Measurements from ENCODE around the gene AKAP13.

AKAP13 gene

DNA sequence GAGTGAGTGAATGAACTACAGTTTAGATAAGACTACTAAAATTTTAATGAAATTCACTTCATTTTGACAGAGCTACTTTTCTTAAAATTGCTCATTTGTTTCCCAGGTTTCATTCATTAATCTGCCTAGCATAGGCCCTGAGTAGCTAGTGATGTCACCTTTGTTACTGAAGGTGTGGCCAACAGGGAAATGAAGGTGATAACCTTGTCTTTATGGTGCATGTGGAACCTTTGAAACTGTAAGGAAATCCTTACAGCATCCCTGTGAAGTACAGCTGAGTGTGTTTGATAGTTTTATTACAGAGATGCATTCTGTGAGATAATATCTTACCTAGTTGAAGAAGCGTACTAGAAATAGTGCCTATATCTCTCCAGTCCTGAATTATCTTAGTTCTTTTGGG, 112.9 kb downstream of the AKAP13 start:
- no peak overlapping the region for H3K4me3 ChIP-seq (ENCODE audit: low read depth, low read length)
- in situ Hi-C loops (cut with HindIII; ENCODE audit: low sequenced_read_pairs) = no loop called here
- TF ChIP-seq, protein P1, sequence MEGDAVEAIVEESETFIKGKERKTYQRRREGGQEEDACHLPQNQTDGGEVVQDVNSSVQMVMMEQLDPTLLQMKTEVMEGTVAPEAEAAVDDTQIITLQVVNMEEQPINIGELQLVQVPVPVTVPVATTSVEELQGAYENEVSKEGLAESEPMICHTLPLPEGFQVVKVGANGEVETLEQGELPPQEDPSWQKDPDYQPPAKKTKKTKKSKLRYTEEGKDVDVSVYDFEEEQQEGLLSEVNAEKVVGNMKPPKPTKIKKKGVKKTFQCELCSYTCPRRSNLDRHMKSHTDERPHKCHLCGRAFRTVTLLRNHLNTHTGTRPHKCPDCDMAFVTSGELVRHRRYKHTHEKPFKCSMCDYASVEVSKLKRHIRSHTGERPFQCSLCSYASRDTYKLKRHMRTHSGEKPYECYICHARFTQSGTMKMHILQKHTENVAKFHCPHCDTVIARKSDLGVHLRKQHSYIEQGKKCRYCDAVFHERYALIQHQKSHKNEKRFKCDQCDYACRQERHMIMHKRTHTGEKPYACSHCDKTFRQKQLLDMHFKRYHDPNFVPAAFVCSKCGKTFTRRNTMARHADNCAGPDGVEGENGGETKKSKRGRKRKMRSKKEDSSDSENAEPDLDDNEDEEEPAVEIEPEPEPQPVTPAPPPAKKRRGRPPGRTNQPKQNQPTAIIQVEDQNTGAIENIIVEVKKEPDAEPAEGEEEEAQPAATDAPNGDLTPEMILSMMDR (IDR thresholded peaks at IDR 0.05; ENCODE audit: low read depth, low read length) = no peak
- DNase-seq (ENCODE audit: low read depth, low spot score) = no peak

DNA sequence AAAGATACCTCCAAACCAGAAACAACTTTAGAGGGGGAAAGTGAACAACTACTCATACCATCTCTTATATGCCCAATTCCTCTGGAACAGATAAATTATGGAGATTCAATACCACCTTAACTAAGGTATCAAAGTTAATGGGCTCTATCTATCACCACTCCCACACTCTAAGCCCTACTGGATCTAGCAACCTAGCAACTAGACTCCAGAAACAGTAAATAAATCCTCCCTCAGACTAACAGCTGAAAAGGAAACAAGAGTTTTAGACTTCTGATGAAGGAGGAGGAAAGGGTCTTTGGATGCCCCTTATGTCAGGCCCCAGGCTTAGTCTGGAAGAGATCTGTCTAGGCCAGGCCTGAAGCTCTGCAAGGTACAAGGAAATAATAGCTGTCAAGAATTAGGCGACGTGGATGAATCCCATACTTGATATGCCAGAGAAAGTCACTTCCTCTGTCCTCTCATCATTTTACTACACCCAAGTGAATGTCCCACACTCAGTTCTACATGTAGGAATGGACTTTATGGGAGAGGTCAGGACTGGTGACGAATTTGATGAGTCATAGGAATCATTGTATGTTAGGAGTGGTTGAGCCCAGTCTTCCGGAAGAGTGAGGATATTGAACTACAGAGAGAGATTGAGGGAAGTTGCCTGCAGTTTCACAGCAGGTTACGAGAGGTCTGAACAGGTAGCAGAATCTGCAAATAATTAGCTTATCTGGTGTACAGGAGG, 113.8 kb downstream of the AKAP13 start:
- DNase-seq (ENCODE audit: low read depth, low spot score) = peak; percentile 94
- in situ Hi-C loops (cut with HindIII; ENCODE audit: low sequenced_read_pairs) = no loop called here
- TF ChIP-seq, protein P1 (IDR thresholded peaks at IDR 0.05; ENCODE audit: low read depth, low read length) = no peak
- H3K4me3 ChIP-seq (ENCODE audit: low read depth, low read length) = no peak overlapping the region

DNA sequence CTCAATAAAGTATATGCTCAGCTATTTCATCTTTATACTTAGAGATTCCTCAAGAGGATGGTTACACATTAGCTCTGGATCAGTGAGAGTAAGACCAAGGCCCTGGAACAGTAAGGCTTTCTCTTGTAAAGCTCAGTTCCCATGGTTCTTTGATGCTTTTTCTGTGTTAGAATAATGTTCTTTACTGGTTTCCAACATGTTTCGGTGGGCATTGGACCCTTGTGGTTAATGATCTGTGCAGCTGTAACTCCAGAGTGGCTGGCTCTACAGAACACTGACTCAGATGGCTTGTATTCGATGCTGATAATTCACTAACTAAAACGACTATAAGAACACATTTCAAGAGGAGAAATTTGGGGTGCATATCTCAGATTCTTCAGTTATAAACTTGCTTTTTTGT, 114.7 kb downstream of the AKAP13 start:
- in situ Hi-C loops (cut with HindIII; ENCODE audit: low sequenced_read_pairs) = no loop called here
- H3K4me3 ChIP-seq (ENCODE audit: low read depth, low read length) = no peak overlapping the region
- no peak for DNase-seq (ENCODE audit: low read depth, low spot score)
- TF ChIP-seq, protein P1 (IDR thresholded peaks at IDR 0.05; ENCODE audit: low read depth, low read length) = no peak

DNA sequence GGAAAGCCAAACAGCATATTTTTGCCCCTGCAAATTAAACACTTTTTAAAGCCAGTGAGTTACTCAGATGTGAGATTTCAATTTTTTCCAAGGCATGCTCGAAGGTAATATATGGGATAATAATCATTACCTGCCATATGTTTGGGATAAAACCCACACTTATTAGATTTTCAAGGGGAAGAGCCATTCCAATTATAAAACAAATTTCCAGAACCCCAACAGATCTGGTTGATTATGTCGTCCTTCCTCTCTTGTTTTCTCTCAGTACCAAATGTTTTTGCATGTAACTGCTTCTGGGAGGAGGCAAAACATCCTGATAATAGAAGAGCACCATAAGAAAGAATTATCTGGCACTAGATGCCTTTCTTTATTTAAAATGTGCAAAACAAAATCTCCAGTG, 115.1 kb downstream of the AKAP13 start:
- DNase-seq (ENCODE audit: low read depth, low spot score) = no peak
- TF ChIP-seq, protein P1 (IDR thresholded peaks at IDR 0.05; ENCODE audit: low read depth, low read length) = no peak
- in situ Hi-C loops (cut with HindIII; ENCODE audit: low sequenced_read_pairs) = no loop called here
- no peak overlapping the region for H3K4me3 ChIP-seq (ENCODE audit: low read depth, low read length)

DNA sequence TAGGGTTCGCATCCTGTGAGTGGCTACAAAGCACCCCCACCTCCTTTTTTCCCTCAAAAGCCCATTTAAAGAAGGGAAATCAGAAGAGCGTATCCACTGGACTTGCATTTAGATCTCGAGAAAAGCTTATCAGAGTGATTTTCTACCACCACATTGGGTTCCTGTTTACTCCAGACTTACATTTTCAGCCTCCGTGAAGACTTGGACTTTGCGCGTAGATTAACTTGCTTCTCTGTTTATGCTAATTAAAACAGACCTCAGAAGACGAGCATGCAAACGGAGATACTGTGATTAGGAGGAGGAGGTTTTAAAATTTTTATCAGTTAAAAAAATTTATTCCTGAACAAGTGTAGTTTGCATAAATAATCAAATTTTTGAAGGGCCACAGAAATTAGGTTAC, 115.7 kb downstream of the AKAP13 start:
- TF ChIP-seq, protein P1 (IDR thresholded peaks at IDR 0.05; ENCODE audit: low read depth, low read length) = no peak
- in situ Hi-C loops (cut with HindIII; ENCODE audit: low sequenced_read_pairs) = no loop called here
- DNase-seq (ENCODE audit: low read depth, low spot score) = no peak
- H3K4me3 ChIP-seq (ENCODE audit: low read depth, low read length) = no peak overlapping the region

DNA sequence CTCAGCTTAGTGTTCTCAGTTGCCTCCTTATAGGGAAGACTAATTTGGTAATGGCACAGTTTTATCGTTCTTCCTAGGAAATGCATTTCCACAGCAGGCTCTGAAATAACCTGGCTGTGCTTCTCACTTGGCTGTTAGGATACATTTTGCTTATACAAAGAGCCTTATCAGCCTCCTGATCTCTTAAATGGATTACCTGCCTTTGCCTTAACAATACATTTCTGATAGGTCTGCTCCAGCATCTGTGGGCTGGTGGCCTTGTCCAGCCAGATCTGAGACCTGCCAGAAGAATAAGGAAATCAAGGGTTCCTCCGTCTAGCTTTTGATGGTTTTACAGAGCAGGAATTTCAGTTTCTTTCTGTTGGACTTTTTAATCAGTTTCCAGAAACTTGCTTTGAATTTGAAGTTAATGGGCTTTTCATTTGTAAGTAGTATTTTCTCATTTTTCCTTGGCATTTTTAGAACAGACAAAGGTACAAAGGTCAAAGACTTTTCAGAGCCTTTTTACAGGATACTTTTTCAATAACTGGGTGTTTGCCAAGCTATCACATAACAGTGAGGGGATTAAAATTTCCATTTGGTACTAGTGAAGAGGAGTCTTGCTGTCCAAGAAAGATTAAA, 116.3 kb downstream of the AKAP13 start:
- TF ChIP-seq, protein P1 (IDR thresholded peaks at IDR 0.05; ENCODE audit: low read depth, low read length) = no peak
- in situ Hi-C loops (cut with HindIII; ENCODE audit: low sequenced_read_pairs) = no loop called here
- no peak overlapping the region for H3K4me3 ChIP-seq (ENCODE audit: low read depth, low read length)
- DNase-seq (ENCODE audit: low read depth, low spot score) = no peak
